NCI-H128 (cell line): ENCODE data around the gene FAM107B.

ENCODE experiments used
- DNase-seq: peaks from one replicate; lab custom pipeline; 2025; ENCODE audit not compliant: unreplicated experiment; lab: John Stamatoyannopoulos, UW

The FAM107B gene

GRCh38 chr10:14585287-14586193 lies 189.2 kb downstream of the FAM107B start:
- DNase-seq = no peak

GRCh38 chr10:14584661-14585060 lies 190.0 kb downstream of the FAM107B start:
- DNase-seq = no peak

GRCh38 chr10:14583967-14584366 lies 190.7 kb downstream of the FAM107B start:
- DNase-seq = no peak

- DNase-seq = no peak
Observed at GRCh38 chr10:14583252-14583651, 191.4 kb downstream of the FAM107B start.

GRCh38 chr10:14581553-14582321 lies 193.0 kb downstream of the FAM107B start:
- no peak for DNase-seq

- no peak for DNase-seq
Observed at GRCh38 chr10:14580671-14581332, 193.9 kb downstream of the FAM107B start.

- DNase-seq = no peak
Observed at GRCh38 chr10:14579405-14579804, 195.3 kb downstream of the FAM107B start.

- DNase-seq = no peak
Observed at GRCh38 chr10:14578060-14578952, 196.4 kb downstream of the FAM107B start.

GRCh38 chr10:14574885-14575284 lies 199.8 kb downstream of the FAM107B start:
- DNase-seq = no peak

GRCh38 chr10:14574291-14574690 lies 200.4 kb downstream of the FAM107B start:
- DNase-seq = no peak

- no peak for DNase-seq
Observed at GRCh38 chr10:14573666-14574261, 200.9 kb downstream of the FAM107B start.

- no peak for DNase-seq
Observed at GRCh38 chr10:14572811-14573210, 201.9 kb downstream of the FAM107B start.

- no peak for DNase-seq
Observed at GRCh38 chr10:14571866-14572507, 202.7 kb downstream of the FAM107B start.

- DNase-seq = no peak
Observed at GRCh38 chr10:14570800-14571199, 203.9 kb downstream of the FAM107B start.

- no peak for DNase-seq
Observed at GRCh38 chr10:14569274-14570060, 205.2 kb downstream of the FAM107B start.

- DNase-seq = no peak
Observed at GRCh38 chr10:14567421-14567820, 207.3 kb downstream of the FAM107B start.

- DNase-seq = no peak
Observed at GRCh38 chr10:14566498-14566897, 208.2 kb downstream of the FAM107B start.

- no peak for DNase-seq
Observed at GRCh38 chr10:14565199-14565598, 209.5 kb downstream of the FAM107B start.

- DNase-seq = no peak
Observed at GRCh38 chr10:14564268-14564744, 210.4 kb downstream of the FAM107B start.
